GM19099 (cell line): Measurements from ENCODE around the gene GPR151.

Experiments
- POLR2A ChIP-seq: IDR thresholded peaks from 3 replicates; pipeline ENCODE4 v1.6.1; 2011; ENCODE audit warnings: low read depth; ENCODE audit not compliant: insufficient read length; ENCODE audit errors: extremely low read depth

Gene GPR151

DNA sequence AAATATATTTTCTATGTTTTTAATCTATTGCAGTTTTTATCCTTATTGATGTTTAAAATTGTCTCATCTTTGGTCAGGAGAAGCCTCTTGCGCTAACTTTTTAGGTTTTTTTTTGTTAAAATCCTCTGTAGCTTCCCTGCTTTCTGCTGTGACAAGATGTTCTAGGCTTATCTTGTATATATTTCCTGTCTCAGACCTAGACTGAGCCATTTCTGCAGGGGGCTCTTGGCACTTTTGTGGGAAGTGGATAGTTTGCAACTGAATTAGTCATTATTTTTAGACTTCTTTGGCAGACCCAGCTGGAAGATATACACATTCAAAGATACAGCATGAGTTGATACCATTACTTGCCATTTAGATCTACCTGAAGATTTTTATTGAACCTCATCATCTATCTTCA lies 40.1 kb downstream of the GPR151 start:
- no peak for TF ChIP-seq POLR2A

DNA sequence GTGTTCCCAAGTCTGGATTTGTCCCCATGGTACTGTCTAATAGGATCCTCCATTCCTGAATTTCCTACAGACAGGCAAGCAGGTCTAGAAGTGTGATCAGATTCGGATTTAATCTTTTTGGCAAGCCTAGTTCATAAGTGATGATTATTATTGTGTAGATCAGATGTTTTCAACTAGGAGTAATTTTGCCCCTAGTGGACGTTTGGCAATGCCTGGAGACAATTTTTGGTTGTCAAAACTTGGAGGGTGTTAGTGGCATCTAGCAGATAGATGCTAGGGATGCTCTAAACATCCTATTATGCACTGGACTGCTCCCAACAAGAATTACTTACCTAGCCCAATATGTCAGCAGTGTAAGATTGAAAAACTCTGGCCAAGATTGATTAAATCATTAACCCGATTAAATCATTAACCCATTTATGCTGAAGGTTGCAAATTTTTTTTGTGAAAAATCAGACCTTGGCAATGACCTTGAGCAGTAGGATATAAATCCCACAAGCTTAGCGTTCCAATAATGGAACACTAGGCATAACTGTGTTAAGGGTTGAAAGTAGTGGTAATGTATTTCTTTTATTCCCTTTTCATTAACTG lies 40.7 kb downstream of the GPR151 start:
- no peak for TF ChIP-seq POLR2A

DNA sequence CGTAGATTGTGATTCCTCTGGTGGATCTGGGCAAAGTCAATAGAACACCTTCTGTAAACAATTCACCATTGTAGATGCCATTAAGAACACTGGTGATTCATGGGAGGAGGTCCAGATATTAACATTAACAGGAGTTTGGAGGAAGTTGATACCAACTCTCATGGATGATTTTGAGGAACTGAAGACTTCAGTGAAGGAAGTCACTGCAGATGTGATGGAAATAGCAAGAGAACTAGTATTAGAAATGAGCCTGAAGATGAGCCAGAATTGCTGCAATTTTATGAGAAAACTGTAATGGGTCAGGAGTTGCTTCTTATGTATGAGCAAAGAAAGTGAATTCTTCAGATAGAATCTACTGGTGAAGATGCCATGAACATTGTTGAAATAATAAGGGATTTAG lies 41.9 kb downstream of the GPR151 start:
- no peak for TF ChIP-seq POLR2A

DNA sequence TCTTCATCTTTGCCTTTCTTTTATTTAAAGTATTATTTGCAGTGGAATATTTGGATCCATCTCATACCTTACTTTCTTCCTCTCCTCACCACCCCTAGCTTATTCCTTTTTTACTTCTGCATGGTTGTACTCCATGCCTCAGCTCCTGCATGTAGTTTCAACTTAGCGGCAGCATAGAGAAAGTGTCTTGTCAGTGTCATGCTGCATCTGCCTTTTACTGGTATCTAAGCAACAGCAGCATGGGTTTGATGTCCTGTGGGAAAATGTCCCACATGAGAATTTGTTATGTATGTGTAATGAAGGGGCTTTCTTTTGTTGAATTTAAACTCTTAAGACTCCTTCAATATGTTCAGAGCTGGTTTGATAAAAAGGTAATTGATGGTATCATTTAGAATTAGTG lies 48.2 kb downstream of the GPR151 start:
- no peak for TF ChIP-seq POLR2A

DNA sequence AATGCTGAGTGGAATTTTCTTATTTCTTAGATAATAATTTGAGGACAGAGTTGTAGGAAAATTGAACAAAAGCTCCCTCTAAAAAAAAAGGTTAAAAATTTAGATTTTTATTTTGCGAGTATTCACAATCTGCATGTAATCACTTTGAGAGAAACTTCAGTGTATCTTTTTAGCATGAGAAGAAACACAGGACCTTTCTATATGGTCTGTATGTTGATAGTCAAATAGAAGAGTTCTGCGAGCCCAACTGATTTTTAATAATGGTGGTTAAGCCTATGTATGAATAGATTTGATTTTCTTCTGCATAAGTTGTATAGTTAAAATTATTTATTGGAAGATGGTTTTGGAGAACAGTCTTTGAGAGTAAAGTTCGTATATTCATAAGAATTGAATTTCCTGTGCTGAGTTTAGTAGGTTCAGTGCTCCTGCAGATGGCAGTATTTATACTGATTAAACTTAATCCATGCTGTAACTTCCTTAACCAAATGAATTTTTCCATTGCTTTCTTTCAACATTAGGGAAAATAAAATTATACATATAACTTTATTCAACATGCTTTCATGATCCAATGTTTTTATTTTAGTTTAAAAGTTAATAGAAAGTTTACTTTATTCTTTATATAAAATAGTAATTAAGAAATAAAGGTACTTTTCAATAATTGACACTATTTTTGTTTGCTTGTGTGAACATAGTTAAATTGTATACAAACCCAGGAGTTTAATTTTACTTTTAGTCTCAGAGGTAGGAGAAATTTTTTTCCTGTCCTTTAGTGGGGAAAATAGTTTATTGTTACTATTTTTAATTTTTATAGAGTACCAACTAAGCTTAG lies 49.3 kb downstream of the GPR151 start:
- TF ChIP-seq POLR2A: no peak

DNA sequence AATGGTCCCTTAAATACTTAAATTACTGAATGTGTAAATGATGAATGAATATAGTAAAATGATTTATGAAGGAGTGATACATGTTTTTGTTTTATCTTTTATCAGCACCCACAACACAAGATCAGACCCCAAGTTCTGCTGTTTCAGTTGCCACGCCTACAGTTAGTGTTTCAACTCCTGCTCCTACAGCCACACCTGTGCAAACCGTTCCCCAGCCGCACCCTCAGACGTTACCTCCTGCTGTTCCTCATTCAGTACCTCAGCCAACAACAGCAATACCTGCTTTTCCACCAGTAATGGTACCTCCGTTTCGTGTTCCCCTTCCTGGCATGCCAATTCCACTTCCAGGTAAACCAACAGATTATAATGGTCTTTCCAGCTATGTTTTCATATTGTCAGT lies 52.5 kb downstream of the GPR151 start:
- no peak for TF ChIP-seq POLR2A
